ENCODE measurements around the gene MAP2K3.
"Not testable (repeated sequence)": the region's sequence is repeated elsewhere in the genome, so short reads cannot be mapped to it uniquely, and the experiment has no call there.

MAP2K3 gene

DNA sequence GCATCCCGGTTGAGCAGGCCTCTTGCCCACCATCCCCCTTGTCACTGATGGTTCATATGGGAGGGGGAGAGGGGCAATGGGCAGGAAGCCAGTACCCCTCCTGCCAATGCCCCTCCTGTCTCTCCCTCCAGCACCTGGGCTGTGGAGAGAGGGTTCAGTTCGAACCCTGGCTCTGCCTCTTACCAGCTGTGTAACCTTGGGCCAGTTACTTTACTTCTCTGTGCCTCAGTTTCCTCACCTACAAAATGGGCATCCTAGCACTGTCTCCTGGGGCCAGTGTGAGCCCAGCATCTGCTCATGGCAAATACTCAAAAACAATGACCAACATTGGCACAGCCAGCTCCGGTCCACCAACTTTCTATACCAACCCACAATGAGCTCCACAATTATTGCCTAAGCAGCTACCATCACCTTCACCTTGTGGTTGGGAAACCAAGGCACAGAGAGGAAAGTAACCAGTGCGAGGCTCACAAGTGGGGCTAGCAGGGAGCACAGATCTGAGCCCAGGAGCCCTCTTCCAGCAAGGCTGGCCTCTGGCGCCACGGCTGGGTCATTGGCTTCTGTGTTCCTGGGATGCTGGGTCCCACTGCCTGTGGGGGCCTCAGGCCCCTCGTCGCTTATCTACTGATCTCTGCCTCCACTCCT is 53.6 kb downstream of the MAP2K3 start:
- DNase-seq: not testable (repeated sequence)

DNA sequence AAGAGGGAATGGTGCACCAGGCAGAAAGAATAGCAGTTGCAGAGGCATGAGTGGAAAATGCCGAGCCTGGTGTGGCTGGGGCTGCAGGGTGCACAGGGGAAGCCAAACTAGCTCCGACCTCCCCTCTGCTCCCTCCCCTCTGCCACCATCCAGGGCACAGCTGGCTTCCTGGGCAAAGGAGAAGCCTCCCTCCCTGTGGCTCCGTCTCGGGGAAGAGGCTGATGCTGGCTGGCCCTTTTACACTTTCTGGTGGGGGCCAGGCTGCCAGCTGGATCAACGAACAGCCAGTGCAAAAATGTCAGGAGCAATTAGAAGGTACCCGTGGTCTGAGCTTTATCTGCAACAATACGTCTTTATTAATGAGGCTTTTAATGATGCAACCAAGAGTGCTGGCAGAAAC is 54.5 kb downstream of the MAP2K3 start:
- DNase-seq: no peak

DNA sequence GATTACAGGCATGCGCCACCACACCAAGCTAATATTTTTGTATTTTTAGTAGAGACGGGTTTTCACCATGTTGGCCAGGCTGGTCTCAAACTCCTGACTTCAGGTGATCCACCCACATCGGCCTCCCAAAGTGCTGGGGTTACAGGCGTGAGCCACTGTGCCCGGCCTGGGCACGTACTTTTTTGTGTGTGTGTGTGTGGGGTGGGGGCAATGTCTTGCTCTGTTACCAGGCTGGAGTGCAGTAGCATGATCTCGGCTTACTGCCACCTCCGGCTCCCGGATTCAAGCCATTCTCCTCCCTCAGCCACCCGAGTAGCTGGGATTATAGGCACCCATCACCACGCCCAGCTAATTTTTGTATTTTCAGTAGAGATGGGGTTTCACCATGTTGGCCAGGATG is 55.1 kb downstream of the MAP2K3 start:
- not testable (repeated sequence) for DNase-seq

DNA sequence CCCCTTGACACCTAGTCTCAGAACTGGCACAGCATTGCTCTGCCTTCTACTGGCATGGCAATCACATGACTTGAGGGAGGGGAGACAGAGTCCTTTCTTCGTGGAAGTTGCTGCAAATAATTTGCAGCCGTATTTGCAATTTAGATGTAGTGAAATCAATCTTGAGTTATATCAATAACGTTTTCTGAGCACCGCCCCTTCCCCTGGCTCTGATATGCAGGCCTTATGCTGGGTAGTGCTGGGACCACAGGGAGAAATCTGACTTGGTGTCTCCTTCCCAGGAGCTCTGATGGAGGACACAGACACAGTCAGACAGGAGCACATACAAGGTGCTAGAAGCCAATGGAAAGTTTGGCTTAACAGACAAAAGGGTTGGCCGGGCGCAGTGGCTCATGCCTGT is 55.9 kb downstream of the MAP2K3 start:
- DNase-seq: not testable (repeated sequence)

DNA sequence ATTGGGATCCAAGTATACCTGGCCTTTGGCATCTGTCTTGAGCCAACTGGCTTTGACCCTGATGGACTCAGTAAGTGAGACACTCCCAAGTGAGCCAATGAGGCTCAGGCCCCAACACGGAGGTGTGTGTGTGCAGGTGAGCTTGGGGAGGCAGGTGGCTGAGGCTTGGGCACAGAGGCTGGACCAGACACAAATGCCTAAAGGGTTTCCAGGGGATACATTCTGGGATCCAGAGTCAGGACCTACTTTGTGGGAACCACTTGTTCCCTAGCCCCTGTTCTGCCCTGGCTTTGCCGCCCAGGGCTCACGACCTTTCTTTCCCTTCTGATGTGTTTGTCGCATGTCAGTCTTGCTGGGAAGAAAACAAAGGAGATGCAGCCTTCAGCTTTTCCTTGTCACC is 56.8 kb downstream of the MAP2K3 start:
- DNase-seq: not testable (repeated sequence)

DNA sequence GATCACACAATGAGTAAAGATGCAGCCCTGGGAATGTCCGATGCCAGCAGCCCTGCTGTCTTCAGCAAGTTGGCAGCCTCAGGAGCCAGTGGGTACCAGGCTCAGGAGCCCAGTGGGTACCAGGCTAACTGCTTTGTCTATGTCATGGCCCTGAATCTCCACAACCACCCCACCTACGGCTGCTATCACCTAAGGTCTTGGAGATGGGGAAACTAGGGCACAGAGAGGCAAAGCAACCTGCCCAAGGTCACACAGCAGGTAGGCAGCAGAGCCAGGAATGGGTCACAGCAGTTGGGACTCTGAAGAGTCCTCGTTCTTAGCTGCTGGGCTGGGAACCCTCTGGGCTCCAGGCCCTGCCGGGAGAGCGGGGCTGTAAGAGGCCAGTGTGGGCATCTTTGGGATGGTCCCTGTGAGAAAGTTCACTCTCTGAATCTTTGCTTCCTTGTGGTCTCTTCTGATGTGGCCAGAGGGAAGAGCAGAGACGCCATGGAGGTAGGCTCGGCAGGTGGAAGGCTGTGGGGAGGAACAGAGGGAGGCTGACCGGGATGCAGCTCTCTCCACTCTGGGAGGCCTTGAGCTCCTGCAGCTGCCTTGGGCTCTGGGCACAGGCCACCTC is 57.5 kb downstream of the MAP2K3 start:
- DNase-seq: not testable (repeated sequence)

DNA sequence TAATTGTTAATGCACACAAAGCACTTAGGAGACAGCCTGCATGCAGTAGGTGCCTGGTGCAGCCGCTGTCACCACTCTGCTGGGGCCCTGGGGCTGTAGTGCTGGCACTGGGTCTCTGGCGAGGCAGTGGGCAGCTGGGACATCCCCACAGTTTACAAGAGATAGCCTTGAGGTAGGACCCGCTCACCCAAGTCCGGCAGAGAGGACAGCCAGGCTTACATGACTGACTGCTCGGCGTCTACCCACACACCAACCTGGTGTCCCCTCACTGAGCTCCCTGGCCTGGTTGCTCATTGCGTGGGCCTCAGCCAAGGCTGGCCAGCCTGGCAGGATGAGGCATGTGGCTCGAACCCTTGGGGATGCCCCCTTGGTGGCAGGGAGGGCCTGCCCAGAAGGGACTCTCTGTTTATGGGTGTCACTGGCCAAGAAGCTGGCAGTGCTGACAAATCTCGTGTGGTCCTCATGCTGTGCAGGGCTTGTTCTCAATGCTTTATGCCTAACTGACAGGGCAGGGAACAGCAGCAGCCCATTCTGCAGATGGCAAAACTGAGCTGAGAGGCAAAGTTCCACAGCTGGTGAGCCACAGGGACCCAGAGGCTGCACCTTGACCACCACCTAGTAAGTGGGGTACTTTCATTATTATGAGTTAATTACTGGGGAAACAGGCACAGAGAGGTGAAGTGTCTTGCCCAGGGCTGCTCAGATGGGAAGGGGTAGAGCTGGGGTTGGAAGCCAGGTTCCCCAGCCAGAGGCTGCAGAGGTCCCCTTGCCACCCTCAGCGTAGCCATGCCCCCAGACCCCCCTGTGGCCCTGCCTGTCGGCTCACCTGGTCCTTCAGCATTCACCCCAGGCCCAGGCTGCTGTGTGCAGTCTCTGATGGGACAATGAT is 58.8 kb downstream of the MAP2K3 start:
- not testable (repeated sequence) for DNase-seq

DNA sequence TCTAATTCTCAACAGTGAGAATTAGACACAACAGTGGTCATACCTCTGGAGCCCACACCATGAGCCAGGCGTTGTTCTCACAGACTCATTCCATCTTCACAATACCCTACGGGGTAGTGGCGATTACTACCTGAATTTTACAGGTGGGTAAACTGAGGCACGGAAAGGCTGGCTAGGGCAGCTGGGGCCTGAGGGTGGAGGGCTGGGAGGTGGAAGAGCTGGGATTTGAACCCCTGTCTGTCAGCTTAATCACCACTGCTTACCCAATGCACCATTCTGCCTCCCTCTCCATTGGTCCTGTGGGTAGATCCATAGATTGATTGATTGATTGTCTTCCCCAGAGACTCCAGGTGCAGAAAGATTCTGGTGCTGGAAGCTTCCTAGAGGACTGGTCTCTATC is 60.3 kb downstream of the MAP2K3 start:
- not testable (repeated sequence) for DNase-seq

DNA sequence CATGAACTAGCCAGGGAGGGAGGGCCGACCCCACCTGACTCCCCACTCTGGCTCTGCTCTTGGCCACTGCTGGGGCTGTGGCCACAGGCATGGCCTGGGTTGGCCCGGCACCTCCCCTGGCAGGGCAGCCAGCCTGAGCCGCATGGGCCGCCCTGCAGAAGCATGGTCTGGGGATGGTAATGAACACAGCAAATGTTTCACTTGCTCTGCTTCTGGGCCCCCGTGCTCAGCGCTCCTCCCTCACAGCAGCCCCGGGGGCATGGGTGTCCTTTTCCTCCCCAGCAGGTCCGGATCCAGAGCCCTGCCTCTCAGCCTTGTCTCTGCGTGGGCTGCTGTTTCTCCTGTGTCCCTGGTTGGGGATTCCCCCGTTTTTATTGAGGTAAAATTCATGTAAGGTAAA is 60.7 kb downstream of the MAP2K3 start:
- no peak for DNase-seq

DNA sequence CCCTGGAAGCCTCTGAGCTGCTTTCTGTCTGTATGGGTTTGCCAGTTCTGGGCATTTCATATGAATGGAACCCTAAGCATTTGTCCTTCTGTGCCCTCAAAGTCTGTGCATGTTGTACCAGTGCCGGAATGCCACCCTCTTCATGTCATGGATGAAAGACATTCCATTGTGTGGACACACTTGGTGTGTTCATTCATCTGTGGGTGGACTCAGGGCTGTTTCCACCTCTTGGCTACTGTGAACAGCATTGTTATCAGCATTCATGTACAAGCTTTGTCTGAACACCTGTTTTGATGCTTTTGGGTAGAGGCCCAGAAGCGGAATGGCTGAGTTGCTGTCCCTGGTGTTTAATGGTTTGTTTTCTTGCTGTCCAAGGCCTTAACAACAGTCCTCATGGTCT is 61.6 kb downstream of the MAP2K3 start:
- DNase-seq: not testable (repeated sequence)

DNA sequence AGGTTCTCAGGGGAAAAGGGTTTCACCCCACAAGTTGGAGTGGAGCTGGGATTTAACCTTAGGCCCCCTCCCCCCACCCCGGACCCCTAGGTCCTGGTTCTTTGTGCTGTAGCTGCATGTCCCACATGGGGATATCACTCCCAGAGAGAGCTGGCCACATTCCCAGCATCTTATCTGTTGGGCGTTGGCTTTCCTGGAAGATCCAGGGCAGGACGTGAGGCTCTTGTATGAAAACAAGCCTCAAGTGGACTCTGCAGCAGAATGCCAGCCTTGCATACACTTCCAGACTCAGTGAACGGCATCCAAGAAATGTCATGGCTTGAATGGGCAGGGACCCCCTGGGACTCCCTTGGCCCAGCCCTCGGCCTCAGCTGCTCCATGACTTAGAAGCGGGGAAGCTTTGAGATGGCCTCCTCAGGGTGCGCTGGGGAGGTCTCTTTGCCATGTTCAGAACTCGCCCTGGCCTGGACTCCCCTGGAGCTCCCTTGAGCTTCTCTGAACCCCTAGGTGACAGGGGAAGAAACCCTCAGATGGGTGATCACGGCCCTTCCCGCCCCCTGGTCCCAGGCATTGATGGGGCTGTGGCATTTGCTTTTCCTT is 62.2 kb downstream of the MAP2K3 start:
- DNase-seq: not testable (repeated sequence)

DNA sequence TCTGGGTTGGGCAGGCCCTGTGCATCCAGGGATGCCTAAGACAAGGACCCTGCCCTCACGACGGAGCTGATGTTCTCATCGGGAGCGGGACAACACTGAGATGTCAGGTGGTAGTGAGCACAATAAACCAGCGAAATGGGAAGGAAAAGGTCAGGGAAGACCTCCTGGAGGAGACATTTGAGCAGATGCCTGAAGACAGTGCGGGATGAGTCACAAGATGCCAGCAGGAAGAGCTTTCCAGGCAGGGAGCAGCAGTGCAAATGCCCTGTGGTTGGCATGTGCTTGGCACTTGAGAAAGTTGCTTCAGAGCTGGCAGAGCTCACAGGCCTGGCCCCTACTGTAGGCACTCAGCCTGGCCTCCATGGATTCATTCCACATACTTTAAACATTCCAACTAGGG is 63.1 kb downstream of the MAP2K3 start:
- DNase-seq: not testable (repeated sequence)

DNA sequence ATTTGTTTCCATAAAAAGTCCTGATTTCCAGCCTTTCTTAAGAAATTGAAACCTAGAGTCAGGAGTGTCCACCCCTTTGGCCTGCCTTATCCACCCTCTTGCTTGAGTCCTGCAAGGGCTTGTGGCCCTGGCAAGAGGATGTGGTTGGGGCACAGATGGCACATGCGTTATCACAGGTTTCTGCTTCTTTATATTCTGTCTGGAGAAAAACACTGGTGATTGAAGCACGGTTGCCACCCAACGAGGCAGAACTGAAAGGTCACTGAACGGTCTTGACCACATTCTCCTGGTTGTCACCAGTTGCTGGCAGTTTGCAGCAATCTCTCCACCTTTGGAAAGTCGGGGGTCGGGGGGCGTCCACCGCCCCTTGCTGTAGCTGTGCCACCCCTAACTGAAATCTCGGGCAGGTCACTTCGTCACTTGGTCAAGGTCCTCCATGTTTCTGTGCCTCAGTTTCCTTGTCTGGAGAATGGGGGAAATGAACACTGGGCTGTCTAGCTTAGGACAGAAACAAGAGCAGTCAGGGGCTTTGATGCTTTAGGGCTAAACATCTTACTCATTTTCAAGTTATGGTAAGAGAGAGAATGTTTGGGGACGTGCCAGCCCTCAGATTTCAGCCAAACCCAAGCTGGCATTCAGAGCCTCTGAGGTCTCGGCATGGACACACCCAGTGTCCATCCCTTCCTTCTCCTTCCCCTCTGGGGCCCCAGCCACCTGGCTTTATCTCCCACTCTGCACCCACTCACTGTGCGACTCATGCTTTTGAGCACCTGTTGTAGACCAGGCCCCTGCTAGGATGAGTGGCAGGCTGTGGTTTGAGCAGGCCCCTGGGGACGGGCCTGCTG is 63.8 kb downstream of the MAP2K3 start:
- not testable (repeated sequence) for DNase-seq

DNA sequence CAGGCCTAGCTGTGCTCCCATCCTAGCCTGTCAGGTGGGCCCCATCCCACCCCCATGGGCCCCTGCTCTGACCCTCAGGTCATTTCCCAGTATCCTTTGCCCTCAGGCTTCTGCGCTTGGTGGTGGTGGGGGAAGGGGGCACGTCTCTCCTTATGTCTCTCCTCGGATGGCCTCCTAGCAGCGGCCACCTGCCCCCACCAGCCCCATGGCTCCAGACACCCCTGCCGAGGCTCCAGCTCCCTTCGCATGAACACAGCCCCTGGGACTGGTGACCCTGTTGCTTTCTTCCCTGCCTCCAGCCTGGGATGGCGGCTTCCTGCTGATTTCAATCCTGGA is 64.4 kb downstream of the MAP2K3 start:
- not testable (repeated sequence) for DNase-seq

DNA sequence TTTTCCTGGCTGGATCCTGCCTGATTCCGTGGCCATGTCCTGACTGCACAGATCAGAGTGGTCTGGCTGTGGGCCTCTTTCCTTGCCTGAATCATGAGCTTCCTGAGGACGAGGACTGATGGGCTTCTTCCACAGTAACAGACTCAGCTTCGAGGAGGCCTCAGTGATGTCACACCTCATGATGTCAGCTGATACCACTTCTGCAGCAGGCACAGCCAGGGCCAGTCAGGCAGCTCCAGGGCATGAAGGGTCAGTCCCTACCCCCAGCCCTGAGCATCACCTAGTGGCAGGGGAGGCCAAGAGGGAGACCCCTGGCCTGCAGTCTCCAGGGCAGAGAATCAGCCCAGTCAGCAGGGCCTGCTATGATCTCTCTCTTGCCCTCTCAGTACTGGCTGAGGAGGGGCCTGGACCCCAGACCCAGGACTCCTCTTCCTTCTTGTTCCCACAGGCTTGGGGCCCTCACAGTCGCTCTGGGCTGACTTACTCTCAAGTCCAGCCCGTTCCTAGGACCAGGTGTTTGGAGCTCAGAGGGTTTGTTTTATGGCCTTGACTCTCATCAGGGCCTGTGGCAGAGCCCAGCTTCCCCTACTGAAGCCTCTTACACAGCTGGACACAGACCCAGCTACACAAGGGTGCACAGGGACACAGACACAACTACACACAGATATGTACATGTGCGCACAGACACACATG is 65.0 kb downstream of the MAP2K3 start:
- not testable (repeated sequence) for DNase-seq

DNA sequence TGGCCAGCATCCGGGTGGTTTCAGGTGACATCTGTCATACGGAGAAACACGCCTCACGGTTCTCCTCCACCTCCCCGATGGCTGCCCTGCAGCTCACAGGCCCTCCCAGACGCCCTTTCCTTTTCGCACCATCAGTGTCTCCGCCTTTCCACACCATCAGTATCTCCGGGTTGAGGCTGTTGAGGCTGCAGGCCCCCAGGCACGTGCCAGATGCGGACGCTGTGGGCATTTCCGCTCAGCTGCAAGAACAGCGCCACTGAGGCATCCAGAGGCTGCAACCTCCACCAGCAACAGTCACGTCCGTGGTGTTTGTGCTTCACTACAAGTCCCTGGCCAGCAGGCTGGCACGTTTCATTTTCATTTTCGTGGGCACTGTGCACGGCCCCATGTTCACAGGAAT is 66.0 kb downstream of the MAP2K3 start:
- not testable (repeated sequence) for DNase-seq

DNA sequence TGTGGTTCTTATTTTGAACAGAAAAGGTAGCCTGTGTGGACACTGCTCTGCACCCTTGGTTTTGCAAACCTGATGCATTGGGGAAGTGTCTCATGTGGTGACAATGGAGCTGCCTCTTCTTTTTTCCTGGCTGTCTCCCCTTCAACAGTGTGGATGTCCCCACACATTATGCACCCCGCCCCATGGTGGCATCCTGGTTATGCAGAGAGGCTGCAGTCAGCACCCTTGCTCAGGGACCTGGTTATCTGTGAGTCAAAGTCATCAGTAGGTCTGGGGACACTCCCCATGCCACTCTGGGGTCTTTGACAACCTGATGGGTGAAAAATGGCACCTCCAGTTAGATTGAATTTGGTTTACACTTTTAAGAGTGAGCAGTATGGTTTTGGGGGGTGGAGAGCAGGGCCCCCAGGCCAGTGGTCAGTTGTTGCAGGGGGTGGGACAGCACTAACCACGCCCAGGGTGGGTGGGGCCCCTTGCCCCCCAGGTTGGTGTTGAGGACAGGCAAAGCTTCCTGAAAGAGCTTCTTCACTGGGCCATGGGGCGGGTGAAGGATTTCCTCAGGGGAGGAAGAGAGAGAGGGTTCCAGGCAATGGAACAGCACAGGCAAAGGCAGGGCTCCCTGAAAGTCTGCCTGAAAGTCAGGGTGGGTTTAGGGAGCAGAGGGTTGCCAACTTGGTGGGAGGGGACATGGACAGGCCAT is 67.0 kb downstream of the MAP2K3 start:
- no peak for DNase-seq

DNA sequence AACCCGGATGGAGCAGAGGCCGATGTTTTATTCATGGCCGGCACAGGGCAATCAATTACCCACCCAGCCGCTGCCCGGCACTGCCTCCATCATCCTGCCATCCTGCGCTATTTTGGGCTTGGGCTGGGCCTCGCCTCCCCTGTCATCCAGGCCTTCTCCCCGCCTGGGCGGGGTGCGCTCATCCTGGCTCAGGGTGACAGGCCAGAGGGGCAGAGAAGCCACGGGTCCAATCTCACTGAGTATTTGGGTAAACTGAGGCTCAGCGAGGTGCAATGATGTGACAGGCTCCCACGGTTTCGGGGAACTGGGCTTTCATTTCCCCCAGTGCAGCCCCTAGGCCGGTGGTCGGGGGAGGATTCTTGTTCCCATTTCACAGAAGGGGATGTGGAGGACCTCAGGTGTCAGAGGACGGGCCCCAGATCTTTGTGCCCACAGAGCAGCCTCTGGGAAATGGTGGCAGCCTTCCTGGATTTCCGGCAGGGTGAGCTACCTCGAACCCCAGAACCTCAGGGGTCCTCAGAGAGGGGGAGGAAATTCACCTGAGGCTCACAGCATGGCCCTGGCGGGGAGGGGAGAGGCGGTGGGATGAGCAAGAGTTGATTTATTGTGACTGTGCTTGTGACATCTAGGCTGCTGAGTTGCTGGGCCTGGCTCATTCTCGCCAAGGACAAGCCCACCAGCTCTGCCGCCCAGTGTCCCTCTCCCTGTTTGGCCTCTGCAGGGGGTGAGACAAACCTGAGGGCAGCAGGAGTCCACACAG is 67.9 kb downstream of the MAP2K3 start:
- no peak for DNase-seq

DNA sequence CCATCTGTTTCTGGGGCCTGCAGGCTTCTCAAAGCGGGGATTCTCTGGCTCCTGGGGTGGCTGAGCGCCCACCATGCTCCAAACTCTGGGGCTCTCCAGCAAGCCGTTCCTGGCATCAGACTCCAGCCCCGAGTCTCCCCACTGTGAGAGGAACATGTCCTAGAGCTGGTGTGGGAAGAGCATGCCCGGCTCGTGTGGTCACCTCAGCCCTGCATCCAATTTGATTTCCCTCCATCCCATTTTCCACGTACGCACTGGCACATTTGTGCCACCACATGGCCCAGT is 68.4 kb downstream of the MAP2K3 start:
- no peak for DNase-seq

DNA sequence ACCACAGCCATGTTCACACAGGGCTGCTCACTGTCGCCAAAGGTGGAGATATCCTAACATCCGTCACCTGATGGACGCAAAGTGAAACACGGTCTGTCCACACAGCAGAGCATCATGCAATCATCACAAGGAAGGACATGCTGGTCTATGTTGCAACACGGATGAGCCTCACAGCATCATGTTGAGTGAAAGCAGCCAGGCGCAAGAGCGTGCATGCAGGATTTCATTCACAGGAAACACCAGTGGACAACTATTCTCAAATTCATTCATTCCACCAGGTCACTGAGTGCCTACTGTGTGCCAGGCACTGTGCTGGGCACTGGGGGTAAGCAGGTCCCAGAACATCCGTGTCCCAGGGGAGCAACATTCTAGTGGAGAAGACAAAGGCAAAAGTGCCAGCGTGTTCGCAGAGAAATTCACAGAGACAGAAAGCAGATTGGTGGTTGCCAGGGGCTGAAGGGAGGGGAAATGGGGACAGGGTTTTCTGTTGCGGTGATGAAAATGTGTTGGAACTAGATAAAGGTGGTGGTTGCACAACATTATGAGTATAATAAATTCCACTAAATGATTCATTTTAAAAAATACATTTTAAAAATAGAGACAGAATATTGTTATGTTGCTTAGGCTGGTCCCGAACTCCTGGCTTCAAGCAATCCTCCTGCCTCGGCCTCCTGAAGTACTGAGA is 69.0 kb downstream of the MAP2K3 start:
- no peak for DNase-seq
